GM19395 (cell line): ENCODE data around the gene CD68.

Source experiments
- ATAC-seq: cut with Tn5 transposase; IDR thresholded peaks from one replicate; pipeline ENCODE4 v1.9.1; 2021; ENCODE audit warnings: mild to moderate bottlenecking, moderate library complexity; ENCODE audit not compliant: unreplicated experiment

CD68 gene

GRCh38 chr17:7558544-7559319 is 20.7 kb upstream of the CD68 start, which contains the start of gene TNFSF13:
Gene TNFSF13, plus strand, starts transcription at chr17:7558750. Its CDS starts 290 bp downstream, at chr17:7559040.
- no peak for ATAC-seq

DNA sequence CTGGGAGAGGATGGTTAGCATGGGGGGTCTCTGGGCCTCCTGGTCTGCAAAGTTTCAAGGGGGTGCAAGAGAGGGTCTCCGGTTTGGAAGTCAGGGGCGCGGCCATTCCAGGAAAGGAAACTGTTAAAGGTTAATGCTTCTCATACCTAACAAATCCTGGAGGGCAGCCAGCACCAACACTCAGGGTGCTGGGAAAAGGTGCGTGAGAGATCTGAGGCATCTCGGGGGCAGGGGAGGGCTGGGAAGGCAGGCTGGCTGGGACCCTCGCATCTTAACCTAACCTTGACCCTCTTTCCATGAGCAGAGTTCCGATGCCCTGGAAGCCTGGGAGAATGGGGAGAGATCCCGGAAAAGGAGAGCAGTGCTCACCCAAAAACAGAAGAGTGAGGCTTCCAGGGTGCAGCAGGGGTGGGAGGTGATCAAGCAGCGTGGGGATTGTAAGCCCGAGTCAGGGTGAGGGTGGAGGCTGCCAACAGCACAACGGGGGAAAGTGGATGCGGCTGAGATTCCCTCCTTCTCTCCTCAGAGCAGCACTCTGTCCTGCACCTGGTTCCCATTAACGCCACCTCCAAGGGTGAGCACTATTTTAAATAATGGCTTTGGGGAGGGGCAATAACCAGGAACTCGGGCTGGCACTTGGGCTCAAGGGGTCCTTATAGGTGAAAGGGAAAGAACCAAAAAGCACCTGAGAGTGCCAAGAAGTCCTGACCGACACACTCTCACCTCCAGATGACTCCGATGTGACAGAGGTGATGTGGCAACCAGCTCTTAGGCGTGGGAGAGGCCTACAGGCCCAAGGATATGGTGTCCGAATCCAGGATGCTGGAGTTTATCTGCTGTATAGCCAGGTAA is 19.9 kb upstream of the CD68 start:
- no peak for ATAC-seq

GRCh38 chr17:7560172-7561027 is 19.0 kb upstream of the CD68 start:
- ATAC-seq: no peak

- peak; percentile 57 for ATAC-seq
Measured at GRCh38 chr17:7561028-7561575, 18.3 kb upstream of the CD68 start.

DNA sequence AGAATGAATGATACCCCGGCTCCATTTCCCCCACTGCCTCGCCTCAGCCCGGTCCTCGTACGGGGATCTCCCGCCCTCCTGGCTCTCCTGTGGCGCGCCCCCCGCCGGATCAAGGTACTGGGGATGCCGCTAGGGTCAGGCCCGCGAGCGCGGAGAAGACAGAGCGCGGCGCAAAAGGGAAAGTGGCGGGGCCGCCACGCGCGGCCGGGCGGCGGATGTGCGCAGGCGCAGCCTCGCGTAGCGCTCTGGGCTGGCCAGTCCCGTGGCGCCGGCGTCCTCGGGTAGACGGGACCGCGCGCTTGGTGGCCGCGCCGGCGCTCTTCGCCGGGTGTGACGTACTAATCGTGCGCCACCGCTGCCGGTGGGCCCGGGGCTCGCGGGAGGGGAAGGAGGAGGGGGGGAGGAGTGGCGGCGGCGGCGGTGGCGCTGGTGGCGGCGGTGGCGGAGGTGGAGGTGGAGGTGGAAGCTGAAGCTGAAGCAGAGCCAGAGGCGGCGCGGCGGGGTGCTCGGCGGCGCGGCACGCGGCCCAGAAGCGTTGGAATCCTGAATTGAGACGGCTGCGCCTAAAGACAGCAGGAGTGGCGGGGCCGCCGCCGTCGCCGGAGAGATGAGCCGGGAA is 17.7 kb upstream of the CD68 start, which contains the start of gene SENP3:
Gene SENP3 (plus strand): TSS at position 331 of the 619 bp plus-strand sequence. CDS start 1,158 bp downstream, outside the sequence.
- peak; percentile 52 for ATAC-seq

GRCh38 chr17:7562208-7562605 is 17.2 kb upstream of the CD68 start:
- peak; percentile 7 for ATAC-seq

GRCh38 chr17:7563115-7563869 is 16.1 kb upstream of the CD68 start:
- ATAC-seq: no peak

DNA sequence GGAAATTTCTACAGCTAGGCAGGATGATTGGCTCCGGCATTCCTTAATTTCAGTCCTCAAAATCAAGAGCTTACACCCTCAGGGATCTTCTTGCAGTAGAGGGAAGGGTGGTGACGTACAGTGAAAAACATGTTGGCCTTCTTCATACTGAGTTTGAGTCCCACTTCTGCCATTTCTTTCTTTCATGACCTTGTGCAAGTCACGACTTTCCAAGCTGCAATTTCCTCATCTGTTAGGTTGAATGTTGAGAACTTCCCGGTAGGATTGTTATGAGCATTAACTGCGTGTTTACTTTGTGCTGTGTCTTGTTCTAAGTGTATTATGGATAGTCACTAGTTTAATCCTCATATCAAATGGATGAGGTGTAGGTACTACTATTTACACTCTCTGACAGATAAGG is 9.9 kb upstream of the CD68 start:
- no peak for ATAC-seq

- ATAC-seq: no peak
Measured at GRCh38 chr17:7570351-7570750, 9.1 kb upstream of the CD68 start.

DNA sequence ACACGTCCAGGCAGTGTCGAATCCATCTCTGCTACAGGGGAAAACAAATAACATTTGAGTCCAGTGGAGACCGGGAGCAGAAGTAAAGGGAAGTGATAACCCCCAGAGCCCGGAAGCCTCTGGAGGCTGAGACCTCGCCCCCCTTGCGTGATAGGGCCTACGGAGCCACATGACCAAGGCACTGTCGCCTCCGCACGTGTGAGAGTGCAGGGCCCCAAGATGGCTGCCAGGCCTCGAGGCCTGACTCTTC is 7.2 kb upstream of the CD68 start:
- no peak for ATAC-seq

GRCh38 chr17:7572588-7573323 is 6.7 kb upstream of the CD68 start:
- peak; percentile 90 for ATAC-seq

DNA sequence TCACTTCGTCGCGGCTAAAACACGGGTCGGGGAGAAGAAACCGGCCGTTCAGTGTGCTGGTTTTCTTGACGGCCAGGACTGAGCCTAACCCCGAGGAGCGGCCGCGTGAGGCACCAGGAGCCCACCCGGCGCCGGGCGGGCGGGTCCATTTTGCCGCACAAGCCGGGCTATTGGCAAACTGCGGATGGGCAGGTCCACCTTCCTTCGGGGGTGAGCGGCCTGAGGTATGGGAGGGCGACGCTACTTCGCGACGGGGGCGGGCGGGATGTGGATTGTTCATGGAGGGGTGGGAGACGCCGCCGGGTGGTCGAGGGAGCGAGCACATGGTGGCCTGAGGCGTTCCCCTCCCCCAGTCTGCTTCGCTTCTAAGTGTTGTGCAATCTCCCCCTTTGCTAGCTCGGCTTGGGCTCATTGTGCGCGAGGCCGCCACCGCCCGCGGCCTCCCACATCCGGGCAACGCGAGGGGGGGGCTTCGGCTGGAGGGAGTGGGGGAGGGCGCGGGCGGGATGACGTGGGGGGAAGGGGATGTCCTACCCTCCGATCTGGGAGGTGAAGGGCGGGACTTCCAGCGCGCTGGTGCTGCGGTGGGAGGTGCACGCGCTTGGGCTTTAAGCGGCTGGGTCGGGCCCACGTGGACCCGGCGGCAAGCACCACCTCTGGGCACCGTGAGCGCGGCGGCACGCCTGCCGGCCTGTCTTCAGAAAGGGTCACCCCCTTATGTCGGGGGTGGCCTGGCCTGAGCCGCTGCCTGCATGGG is 5.9 kb upstream of the CD68 start:
- ATAC-seq: no peak

- ATAC-seq: no peak
Measured at GRCh38 chr17:7574176-7574953, 5.1 kb upstream of the CD68 start.

DNA sequence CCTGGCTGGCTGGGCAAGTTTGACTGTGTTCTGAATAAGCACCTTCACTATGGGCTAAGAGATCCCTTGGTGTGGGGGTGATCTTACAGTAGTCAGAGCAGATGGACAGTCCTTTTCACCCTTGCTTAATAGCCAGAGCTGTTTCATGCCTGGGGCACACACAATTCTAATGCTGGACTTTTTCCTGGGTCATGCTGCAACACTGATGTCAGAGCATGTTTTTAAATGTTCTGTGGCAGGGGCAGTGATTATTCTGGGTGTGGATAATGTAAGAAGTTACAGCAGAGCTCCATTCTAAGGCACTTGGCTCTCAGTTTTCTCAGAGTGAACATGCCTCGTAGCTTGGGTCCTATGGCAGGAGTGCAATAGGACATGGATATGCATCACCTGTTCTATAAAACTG is 4.0 kb upstream of the CD68 start:
- ATAC-seq: no peak

- ATAC-seq: no peak
Measured at GRCh38 chr17:7575959-7576358, 3.5 kb upstream of the CD68 start.

DNA sequence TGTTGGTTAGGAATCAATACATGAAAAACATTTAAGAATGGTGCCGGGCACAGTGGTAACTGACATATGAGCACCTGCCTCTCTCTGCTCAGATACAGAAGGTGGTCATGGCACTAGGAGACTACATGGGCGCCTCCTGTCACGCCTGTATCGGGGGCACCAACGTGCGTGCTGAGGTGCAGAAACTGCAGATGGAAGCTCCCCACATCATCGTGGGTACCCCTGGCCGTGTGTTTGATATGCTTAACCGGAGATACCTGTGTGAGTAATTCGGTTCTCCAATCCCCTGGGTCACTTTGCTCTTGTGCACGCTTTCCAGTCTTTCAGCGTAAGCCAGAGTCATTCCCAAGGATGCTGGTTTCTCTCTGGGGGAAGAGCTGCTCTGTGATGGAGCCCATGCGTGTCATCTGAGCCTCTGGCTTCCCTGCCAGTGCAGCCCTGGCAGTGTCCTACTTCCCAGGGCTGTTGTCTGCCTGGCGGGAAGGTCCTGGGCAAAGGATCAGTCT is 3.0 kb upstream of the CD68 start:
- ATAC-seq: no peak
